Neural cell (in vitro differentiated cells): ENCODE measurements around the gene TOMM22.

Source experiments
- CTCF ChIP-seq: fragments of 450-650 bp; IDR thresholded peaks from 2 replicates; pipeline ENCODE4 v1.5.1; 2014; ENCODE audit warnings: antibody characterized with exemption, mild to moderate bottlenecking, moderate library complexity; ENCODE audit not compliant: poor library complexity, severe bottlenecking
- EP300 ChIP-seq: fragments of 450-650 bp; conservative IDR thresholded peaks from 2 replicates; pipeline ENCODE4 v1.6.1; 2014; ENCODE audit warnings: antibody characterized with exemption, mild to moderate bottlenecking, moderate library complexity; ENCODE audit not compliant: poor library complexity, severe bottlenecking
- EZH2 ChIP-seq: fragments of 200-600, 300-800 bp; shearing (Covaris generic), sonication (generic); IDR thresholded peaks from 2 replicates; pipeline ENCODE4 v1.6.1; 2014; ENCODE audit warnings: antibody characterized with exemption, low read length, borderline replicate concordance, mild to moderate bottlenecking; ENCODE audit not compliant: insufficient read depth, poor library complexity, severe bottlenecking
- MXI1 ChIP-seq: fragments of 450-650 bp; conservative IDR thresholded peaks from 2 replicates; pipeline ENCODE4 v1.6.1; 2014; ENCODE audit warnings: antibody characterized with exemption, mild to moderate bottlenecking; ENCODE audit not compliant: poor library complexity, severe bottlenecking
- POLR2AphosphoS5 ChIP-seq: IDR thresholded peaks from 2 replicates; pipeline ENCODE4 v1.6.1; 2012
- RAD21 ChIP-seq: fragments of 450-650 bp; conservative IDR thresholded peaks from 2 replicates; pipeline ENCODE4 v1.6.1; 2014; ENCODE audit warnings: antibody characterized with exemption, mild to moderate bottlenecking, moderate library complexity
- REST ChIP-seq: IDR thresholded peaks from 2 replicates; pipeline ENCODE4 v1.6.1; 2012; ENCODE audit warnings: borderline replicate concordance
- SMC3 ChIP-seq: fragments of 450-650 bp; conservative IDR thresholded peaks from 2 replicates; pipeline ENCODE4 v1.6.1; 2014; ENCODE audit warnings: antibody characterized with exemption, mild to moderate bottlenecking, moderate library complexity; ENCODE audit not compliant: poor library complexity
- TAF1 ChIP-seq: IDR thresholded peaks from 2 replicates; pipeline ENCODE4 v1.6.1; 2012; ENCODE audit warnings: low read depth

- no peak for TF ChIP-seq CTCF
- TF ChIP-seq TAF1 = no peak
- TF ChIP-seq EP300 = no peak
- no peak for TF ChIP-seq EZH2
- no peak for TF ChIP-seq REST
- TF ChIP-seq MXI1 = no peak
- TF ChIP-seq SMC3 = no peak
- TF ChIP-seq POLR2AphosphoS5 = no peak
- no peak for TF ChIP-seq RAD21
Measured at GRCh38 chr22:38720350-38720749, 38.6 kb downstream of the TOMM22 start.
